A549 (cell line): ENCODE results near the gene CAMKK2. TPM values are rescaled to one million over a fixed set of nuclear protein-coding genes. Genes with fewer than 3 reads are reported as not detected.
"Not testable (repeated sequence)": the region's sequence is repeated elsewhere in the genome, so short reads cannot be mapped to it uniquely, and the experiment has no call there.

Experiments used
- ATAC-seq, 2 experiments: fragments of 200-7000 bp in 1 of 2; fragments of >200 bp in 1 of 2; cut with Nextera tagmentation in 1 of 2; cut with Tn5 transposase in 1 of 2; 3 replicates each; pipeline versions ENCODE4 v1.8.0 to v1.9.1; 2018 to 2020; ENCODE audit warnings: mild to moderate bottlenecking in 1 of 2, moderate library complexity in 1 of 2
- CTCF ChIA-PET: fragments of 300-600 bp; sonication (Branson Sonifier 250); formaldehyde crosslinking; extraction: SDS; loops from one replicate; lab custom pipeline; 2021; ENCODE audit warnings: antibody characterized with exemption, inconsistent platforms; lab: Yijun Ruan, JAX
- POLR2A ChIA-PET: fragments of 350-600 bp; formaldehyde crosslinking; extraction: SDS; loops from one replicate; lab custom pipeline; 2021; ENCODE audit warnings: antibody characterized with exemption, inconsistent platforms; lab: Yijun Ruan, JAX
- DNase-seq, 2 experiments: peaks; one replicate each; pipeline versions ENCODE4 v3.0.0 to v3.0.0-alpha.2; 2011 to 2016; ENCODE audit warnings: low read depth in 1 of 2, low spot score in 1 of 2
- FAIRE-seq: peaks from 2 replicates; lab custom pipeline; 2011; peaks lifted over from hg19 to GRCh38; lab: Jason Lieb, UNC
- H3K27ac ChIP-seq, 2 experiments: fragments of >200 bp; sonication (Bioruptor Twin); formaldehyde crosslinking; 3 replicates each; pipeline ENCODE4 v1.5.1; 2016 to 2017
- H3K4me1 ChIP-seq: fragments of >200 bp; sonication (Bioruptor Twin); formaldehyde crosslinking; 3 replicates; pipeline ENCODE4 v1.6.1; 2016
- H3K4me2 ChIP-seq: fragments of >200 bp; sonication (Bioruptor Twin); formaldehyde crosslinking; 3 replicates; pipeline ENCODE4 v1.6.1; 2016
- H3K4me3 ChIP-seq: fragments of >200 bp; sonication (Bioruptor Twin); formaldehyde crosslinking; 3 replicates; pipeline ENCODE4 v1.5.1; 2016
- H3K9me3 ChIP-seq: fragments of >200 bp; sonication (Bioruptor Twin); formaldehyde crosslinking; 3 replicates; pipeline ENCODE4 v1.6.1; 2016
- BHLHE40 ChIP-seq: IDR thresholded peaks from 2 replicates; pipeline ENCODE4 v1.6.1; 2012; ENCODE audit warnings: low read depth, low read length, inconsistent platforms
- CBX2 ChIP-seq: fragments of 200-600 bp; sonication (generic); IDR thresholded peaks from 2 replicates; pipeline ENCODE4 v1.6.1; 2016; ENCODE audit warnings: low read depth, mild to moderate bottlenecking, borderline replicate concordance
- CEBPB ChIP-seq, 2 experiments: fragments of >200 bp in 1 of 2; sonication (Bioruptor Twin) in 1 of 2; formaldehyde crosslinking in 1 of 2; IDR thresholded peaks; 2 replicates each; pipeline ENCODE4 v1.6.1; 2012 to 2016
- EHMT2 ChIP-seq: fragments of 200-600 bp; sonication (generic); IDR thresholded peaks from 2 replicates; pipeline ENCODE4 v1.6.1; 2016; ENCODE audit warnings: antibody characterized with exemption, low read depth, mild to moderate bottlenecking, moderate library complexity
- EP300 ChIP-seq, 2 experiments: fragments of >200 bp; sonication (Bioruptor Twin); formaldehyde crosslinking; IDR thresholded peaks; 2 replicates in 1 of 2; 3 replicates in 1 of 2; pipeline ENCODE4 v1.6.1; 2016 to 2017
- HOXA7 ChIP-seq: fragments of 250-450 bp; sonication (Bioruptor Pico); IDR thresholded peaks from 2 replicates; pipeline ENCODE4 v1.5.0; 2020; ENCODE audit warnings: mild to moderate bottlenecking, moderate library complexity
- JUN ChIP-seq, 2 experiments: fragments of >200 bp; sonication (Bioruptor Twin); formaldehyde crosslinking; IDR thresholded peaks; 2 replicates in 1 of 2; 3 replicates in 1 of 2; pipeline ENCODE4 v1.6.1; 2016 to 2017
- MAZ ChIP-seq: fragments of 150-350 bp; IDR thresholded peaks from 2 replicates; pipeline ENCODE4 v1.6.1; 2014; ENCODE audit warnings: antibody characterized with exemption, low read depth, low read length, borderline replicate concordance
- NPAS2 ChIP-seq: fragments of 250-450 bp; sonication (Bioruptor Pico); IDR thresholded peaks from 2 replicates; pipeline ENCODE4 v1.8.0; 2022; ENCODE audit warnings: mild to moderate bottlenecking, moderate library complexity, borderline replicate concordance
- NR3C1 ChIP-seq: fragments of >200 bp; sonication (Bioruptor Twin); formaldehyde crosslinking; IDR thresholded peaks from 3 replicates; pipeline ENCODE4 v1.6.1; 2017
- RAD21 ChIP-seq, 2 experiments: fragments of >200 bp in 1 of 2; sonication (Bioruptor Twin) in 1 of 2; formaldehyde crosslinking in 1 of 2; IDR thresholded peaks in 1 of 2; conservative IDR thresholded peaks in 1 of 2; 2 replicates in 1 of 2; 3 replicates in 1 of 2; pipeline ENCODE4 v1.6.1; 2012 to 2018; ENCODE audit warnings: inconsistent platforms in 1 of 2
- RCOR1 ChIP-seq: fragments of 150-350 bp; IDR thresholded peaks from 2 replicates; pipeline ENCODE4 v1.6.1; 2014; ENCODE audit warnings: antibody characterized with exemption, low read length, low read depth
- SMC3 ChIP-seq: fragments of >200 bp; sonication (Bioruptor Twin); formaldehyde crosslinking; IDR thresholded peaks from 3 replicates; pipeline ENCODE4 v1.6.1; 2018; ENCODE audit warnings: inconsistent platforms
- SREBF2 ChIP-seq: fragments of 450-650 bp; IDR thresholded peaks from 2 replicates; pipeline ENCODE4 v1.6.1; 2014; ENCODE audit warnings: mild to moderate bottlenecking, moderate library complexity
- TP53 ChIP-seq: fragments of 250-450 bp; sonication (Bioruptor Pico); IDR thresholded peaks from 2 replicates; pipeline ENCODE4 v1.5.0; 2021; ENCODE audit warnings: mild to moderate bottlenecking, moderate library complexity
- WGBS: methylation state at CpG from one replicate; pipeline ENCODE4 v1.1.6; 2017; ENCODE audit errors: missing lambda C conversion rate; 5-methylcytosine and 5-hydroxymethylcytosine counted together
- polyA plus RNA-seq, 4 experiments: library from polyadenylated mRNA; depleted of rRNA in 3 of 4; stranded (reverse); fragments of >200 nt; fragmentation: RNase III in 1 of 4; extraction: RNeasy Plus Mini Kit Qiagen cat#74134 plus additional on column Dnase treatment in 1 of 4; gene quantifications; 2 replicates in 3 of 4; 3 replicates in 1 of 4; pipeline ENCODE4 v1.2.3, GENCODE V29; 2011 to 2017
- TF ChIP-seq, protein P1 (sequence below): IDR thresholded peaks from 2 replicates; pipeline ENCODE4 v1.6.1; 2012
- TF ChIP-seq, protein P2 (sequence below): fragments of >200 bp; sonication (Bioruptor Twin); formaldehyde crosslinking; IDR thresholded peaks from 3 replicates; pipeline ENCODE4 v1.5.1; 2016
- TF ChIP-seq, protein P3 (sequence below): fragments of 200-600 bp; sonication (generic); IDR thresholded peaks from 2 replicates; pipeline ENCODE4 v1.6.1; 2016; ENCODE audit warnings: antibody characterized with exemption, mild to moderate bottlenecking, moderate library complexity
- TF ChIP-seq, protein P4 (sequence below): fragments of 250-450 bp; sonication (Bioruptor Pico); IDR thresholded peaks from 2 replicates; pipeline ENCODE4 v1.5.0; 2021; ENCODE audit warnings: mild to moderate bottlenecking, moderate library complexity, borderline replicate concordance
- TF ChIP-seq, protein P5 (sequence below): fragments of 150-350 bp; IDR thresholded peaks from 2 replicates; pipeline ENCODE4 v1.6.1; 2014; ENCODE audit warnings: low read depth, mild to moderate bottlenecking, low read length

Gene CAMKK2
- polyA plus RNA-seq, 2 of the 4 experiments (the other 2 are of a cell fraction) = 15.3 to 24.8 TPM

DNA sequence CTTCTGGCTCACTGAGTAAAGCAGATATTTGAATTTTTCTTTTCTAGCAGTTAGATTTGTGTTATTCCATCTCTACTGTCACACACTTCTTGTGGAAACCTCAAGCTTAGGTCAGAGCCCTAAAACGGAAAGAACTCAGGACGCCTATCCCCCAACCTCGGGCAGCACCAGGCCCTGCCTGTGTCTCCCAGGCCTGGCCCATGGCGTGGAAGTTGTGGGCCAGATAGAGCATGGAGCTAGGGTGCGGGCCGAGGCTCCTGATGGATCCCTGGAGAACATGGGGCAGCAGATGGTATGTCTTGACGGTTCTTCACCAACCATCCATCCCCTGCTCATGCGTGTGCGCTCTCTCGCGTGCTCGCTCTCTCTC lies 66.0 kb downstream of the CAMKK2 start:
- Histone ChIP-seq H3K4me2 (no peak overlapping the region), H3K4me1 (0 out of 3 replicates have a peak, but pooled peaks cover 3% of the 10 kb centered on the region), H3K9me3 (no peaks in the 10 kb centered on the region), H3K27ac (no peak overlapping the region), H3K4me3 (no peak overlapping the region)
- FAIRE-seq (no peak), DNase-seq (no peak), ATAC-seq (peak in 1 of 2 experiments; percentile 39; a peak in 3 of 6 replicates)
- ChIA-PET CTCF (interaction anchor here (0.5 to 2.4 kb wide), 30 partner anchors 9 to 240 kb away, joined by 3 to 29 read pairs (median 4); no protein-coding TSS in a partner anchor), POLR2A (no interaction called here)
- TF ChIP-seq CBX2 = no peak
- TF ChIP-seq EHMT2 = no peak
- no peak for TF ChIP-seq NPAS2 (CRISPR knock-in tag)
- 75% methylated on average over 12 of the region's 12 CpGs for WGBS

DNA sequence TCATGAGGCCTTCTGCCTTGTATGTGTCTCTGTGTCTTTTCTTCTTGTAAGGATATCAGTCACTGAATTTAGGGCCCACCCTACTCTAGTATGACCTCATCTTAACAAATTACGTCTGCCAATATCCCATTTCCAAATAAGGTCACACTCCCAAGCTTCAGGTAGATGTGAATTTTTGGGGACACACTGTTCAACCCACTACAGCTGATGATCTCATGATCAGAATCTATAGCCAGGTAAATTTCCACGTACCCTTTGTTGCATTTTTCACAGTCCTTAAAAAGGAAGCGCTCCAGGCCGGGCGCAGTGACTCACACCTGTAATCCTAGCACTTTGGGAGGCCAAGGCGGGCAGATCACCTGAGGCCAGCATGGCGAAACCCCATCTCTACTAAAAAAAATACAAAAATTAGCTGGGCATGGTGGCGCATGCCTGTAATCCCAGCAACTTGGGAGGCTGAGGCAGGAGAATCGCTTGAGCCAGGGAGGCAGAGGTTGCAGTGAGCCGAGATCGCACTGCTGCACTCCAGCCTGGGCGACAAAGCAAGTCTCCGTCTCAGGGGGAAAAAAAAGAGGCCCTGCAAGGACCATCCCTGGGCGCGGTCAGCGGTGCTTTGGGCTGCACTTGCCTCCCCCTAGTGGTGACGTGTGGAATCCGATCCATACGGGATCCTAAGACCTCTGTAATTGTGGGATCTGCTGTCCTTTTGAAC lies 66.5 kb downstream of the CAMKK2 start:
- TF ChIP-seq SMC3 (peak; percentile 59; the same call in 2 of the 3 replicates), RAD21 (conservative IDR thresholded peaks at IDR 0.05 in 1 of 2, IDR thresholded peaks at IDR 0.05 in 1 of 2) (peak; percentile 72 to 83)
- TF ChIP-seq, protein P1, sequence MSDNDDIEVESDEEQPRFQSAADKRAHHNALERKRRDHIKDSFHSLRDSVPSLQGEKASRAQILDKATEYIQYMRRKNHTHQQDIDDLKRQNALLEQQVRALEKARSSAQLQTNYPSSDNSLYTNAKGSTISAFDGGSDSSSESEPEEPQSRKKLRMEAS = peak; percentile 18; the same call in 1 of the 2 replicates
- TF ChIP-seq, protein P2, sequence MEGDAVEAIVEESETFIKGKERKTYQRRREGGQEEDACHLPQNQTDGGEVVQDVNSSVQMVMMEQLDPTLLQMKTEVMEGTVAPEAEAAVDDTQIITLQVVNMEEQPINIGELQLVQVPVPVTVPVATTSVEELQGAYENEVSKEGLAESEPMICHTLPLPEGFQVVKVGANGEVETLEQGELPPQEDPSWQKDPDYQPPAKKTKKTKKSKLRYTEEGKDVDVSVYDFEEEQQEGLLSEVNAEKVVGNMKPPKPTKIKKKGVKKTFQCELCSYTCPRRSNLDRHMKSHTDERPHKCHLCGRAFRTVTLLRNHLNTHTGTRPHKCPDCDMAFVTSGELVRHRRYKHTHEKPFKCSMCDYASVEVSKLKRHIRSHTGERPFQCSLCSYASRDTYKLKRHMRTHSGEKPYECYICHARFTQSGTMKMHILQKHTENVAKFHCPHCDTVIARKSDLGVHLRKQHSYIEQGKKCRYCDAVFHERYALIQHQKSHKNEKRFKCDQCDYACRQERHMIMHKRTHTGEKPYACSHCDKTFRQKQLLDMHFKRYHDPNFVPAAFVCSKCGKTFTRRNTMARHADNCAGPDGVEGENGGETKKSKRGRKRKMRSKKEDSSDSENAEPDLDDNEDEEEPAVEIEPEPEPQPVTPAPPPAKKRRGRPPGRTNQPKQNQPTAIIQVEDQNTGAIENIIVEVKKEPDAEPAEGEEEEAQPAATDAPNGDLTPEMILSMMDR = peak; percentile 76
- TF ChIP-seq, protein P3, sequence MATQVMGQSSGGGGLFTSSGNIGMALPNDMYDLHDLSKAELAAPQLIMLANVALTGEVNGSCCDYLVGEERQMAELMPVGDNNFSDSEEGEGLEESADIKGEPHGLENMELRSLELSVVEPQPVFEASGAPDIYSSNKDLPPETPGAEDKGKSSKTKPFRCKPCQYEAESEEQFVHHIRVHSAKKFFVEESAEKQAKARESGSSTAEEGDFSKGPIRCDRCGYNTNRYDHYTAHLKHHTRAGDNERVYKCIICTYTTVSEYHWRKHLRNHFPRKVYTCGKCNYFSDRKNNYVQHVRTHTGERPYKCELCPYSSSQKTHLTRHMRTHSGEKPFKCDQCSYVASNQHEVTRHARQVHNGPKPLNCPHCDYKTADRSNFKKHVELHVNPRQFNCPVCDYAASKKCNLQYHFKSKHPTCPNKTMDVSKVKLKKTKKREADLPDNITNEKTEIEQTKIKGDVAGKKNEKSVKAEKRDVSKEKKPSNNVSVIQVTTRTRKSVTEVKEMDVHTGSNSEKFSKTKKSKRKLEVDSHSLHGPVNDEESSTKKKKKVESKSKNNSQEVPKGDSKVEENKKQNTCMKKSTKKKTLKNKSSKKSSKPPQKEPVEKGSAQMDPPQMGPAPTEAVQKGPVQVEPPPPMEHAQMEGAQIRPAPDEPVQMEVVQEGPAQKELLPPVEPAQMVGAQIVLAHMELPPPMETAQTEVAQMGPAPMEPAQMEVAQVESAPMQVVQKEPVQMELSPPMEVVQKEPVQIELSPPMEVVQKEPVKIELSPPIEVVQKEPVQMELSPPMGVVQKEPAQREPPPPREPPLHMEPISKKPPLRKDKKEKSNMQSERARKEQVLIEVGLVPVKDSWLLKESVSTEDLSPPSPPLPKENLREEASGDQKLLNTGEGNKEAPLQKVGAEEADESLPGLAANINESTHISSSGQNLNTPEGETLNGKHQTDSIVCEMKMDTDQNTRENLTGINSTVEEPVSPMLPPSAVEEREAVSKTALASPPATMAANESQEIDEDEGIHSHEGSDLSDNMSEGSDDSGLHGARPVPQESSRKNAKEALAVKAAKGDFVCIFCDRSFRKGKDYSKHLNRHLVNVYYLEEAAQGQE = 0 out of 2 replicates have a peak, but pooled peaks have one; percentile 18
- H3K9me3 ChIP-seq, H3K4me3 ChIP-seq, H3K27ac ChIP-seq, POLR2A ChIA-PET, H3K4me1 ChIP-seq, FAIRE-seq: not testable (repeated sequence)
- peak overlapping the region; percentile 30; the same call in 1 of the 3 replicates for H3K4me2 ChIP-seq
- ATAC-seq = peak; percentile 82 to 91
- 42% methylated on average over 19 of the region's 19 CpGs for WGBS
- CTCF ChIA-PET = interaction anchor here (0.5 to 2.4 kb wide), 30 partner anchors 9 to 240 kb away, joined by 3 to 29 read pairs (median 4); no protein-coding TSS in a partner anchor
- DNase-seq = peak; percentile 81 to 92

DNA sequence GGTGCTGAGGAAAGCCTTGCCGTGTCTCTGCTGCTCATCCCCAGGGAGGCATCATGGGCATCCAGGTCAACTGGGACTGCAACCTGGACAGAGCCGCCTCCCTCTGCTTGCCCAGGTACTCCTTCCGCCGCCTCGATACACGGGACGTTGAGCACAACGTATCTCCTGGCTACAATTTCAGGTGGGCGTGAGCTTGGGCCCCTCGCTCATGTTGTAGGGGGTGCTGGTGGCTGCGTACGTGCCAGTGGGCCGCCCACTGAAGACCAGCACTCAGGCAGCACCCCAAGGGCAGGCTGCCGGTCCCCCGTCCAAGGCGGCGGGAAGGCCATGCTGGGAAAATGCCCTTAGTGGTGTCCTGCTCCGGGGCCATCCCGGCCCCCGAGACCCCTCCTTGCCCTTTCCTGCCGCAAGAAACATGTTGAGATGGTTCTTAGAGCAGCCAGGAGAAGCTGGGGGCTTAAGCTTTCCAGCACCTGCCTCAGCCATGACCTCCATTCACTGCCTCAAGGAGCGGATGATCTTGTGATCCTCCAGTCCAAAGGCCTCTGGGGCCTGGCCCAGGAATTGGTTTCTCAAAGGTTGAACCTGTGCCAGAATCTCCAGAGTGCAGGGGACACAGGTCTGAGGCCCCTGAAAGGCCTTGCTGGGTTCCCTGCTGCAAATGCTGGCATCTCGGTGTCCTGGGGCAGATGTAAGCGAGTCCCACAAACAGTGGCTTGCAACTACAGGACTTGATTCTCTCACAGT lies 67.4 kb downstream of the CAMKK2 start:
- H3K4me1 ChIP-seq = 0 out of 3 replicates have a peak, but pooled peaks cover 3% of the 10 kb centered on the region
- no peak overlapping the region for H3K27ac ChIP-seq
- DNase-seq (no peak), FAIRE-seq (no peak), ATAC-seq (no peak)
- no peak overlapping the region for H3K4me3 ChIP-seq
- 94% methylated on average over 19 of the region's 24 CpGs for WGBS
- H3K4me2 ChIP-seq = no peak overlapping the region
- H3K9me3 ChIP-seq = no peaks in the 10 kb centered on the region
- CTCF ChIA-PET = interaction anchor here (0.6 to 2.4 kb wide), 11 partner anchors 10 to 162 kb away, joined by 3 to 29 read pairs (median 4); no protein-coding TSS in a partner anchor
- POLR2A ChIA-PET = no interaction called here
- TF ChIP-seq EP300 (IDR thresholded peaks at IDR 0.05) (no peak), TP53 (CRISPR knock-in tag) (no peak), SREBF2 (no peak), MAZ (no peak), BHLHE40 (no peak), HOXA7 (no peak), CEBPB (IDR thresholded peaks at IDR 0.05) (no peak), JUN (IDR thresholded peaks at IDR 0.05) (no peak), RCOR1 (no peak), NR3C1 (no peak)
- TF ChIP-seq, protein P4, sequence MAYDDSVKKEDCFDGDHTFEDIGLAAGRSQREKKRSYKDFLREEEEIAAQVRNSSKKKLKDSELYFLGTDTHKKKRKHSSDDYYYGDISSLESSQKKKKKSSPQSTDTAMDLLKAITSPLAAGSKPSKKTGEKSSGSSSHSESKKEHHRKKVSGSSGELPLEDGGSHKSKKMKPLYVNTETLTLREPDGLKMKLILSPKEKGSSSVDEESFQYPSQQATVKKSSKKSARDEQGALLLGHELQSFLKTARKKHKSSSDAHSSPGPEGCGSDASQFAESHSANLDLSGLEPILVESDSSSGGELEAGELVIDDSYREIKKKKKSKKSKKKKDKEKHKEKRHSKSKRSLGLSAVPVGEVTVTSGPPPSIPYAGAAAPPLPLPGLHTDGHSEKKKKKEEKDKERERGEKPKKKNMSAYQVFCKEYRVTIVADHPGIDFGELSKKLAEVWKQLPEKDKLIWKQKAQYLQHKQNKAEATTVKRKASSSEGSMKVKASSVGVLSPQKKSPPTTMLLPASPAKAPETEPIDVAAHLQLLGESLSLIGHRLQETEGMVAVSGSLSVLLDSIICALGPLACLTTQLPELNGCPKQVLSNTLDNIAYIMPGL (CRISPR knock-in tag) = no peak
- TF ChIP-seq, protein P1 = no peak
- TF ChIP-seq, protein P5, sequence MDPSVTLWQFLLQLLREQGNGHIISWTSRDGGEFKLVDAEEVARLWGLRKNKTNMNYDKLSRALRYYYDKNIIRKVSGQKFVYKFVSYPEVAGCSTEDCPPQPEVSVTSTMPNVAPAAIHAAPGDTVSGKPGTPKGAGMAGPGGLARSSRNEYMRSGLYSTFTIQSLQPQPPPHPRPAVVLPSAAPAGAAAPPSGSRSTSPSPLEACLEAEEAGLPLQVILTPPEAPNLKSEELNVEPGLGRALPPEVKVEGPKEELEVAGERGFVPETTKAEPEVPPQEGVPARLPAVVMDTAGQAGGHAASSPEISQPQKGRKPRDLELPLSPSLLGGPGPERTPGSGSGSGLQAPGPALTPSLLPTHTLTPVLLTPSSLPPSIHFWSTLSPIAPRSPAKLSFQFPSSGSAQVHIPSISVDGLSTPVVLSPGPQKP = no peak
